Measurements from ENCODE around the gene ELF2.
"Not testable (repeated sequence)": the region's sequence is repeated elsewhere in the genome, so short reads cannot be mapped to it uniquely, and the experiment has no call there.

ELF2 gene

GRCh38 chr4:139077567-139078355 lies 99.3 kb downstream of the ELF2 start:
- no peak for DNase-seq (ENCODE audit: low read depth)

- DNase-seq (ENCODE audit: low read depth): no peak
Observed at GRCh38 chr4:139076016-139076744, 100.8 kb downstream of the ELF2 start.

- DNase-seq (ENCODE audit: low read depth): no peak
Observed at GRCh38 chr4:139060591-139060990, 116.4 kb downstream of the ELF2 start.

- not testable (repeated sequence) for DNase-seq (ENCODE audit: low read depth)
Observed at GRCh38 chr4:139059026-139059425, 118.0 kb downstream of the ELF2 start.

GRCh38 chr4:139054791-139055505 lies 122.1 kb downstream of the ELF2 start:
- DNase-seq (ENCODE audit: low read depth): peak; percentile 30

- no peak for DNase-seq (ENCODE audit: low read depth)
Observed at GRCh38 chr4:139053909-139054308, 123.1 kb downstream of the ELF2 start.

GRCh38 chr4:139050446-139050845 lies 126.6 kb downstream of the ELF2 start:
- no peak for DNase-seq (ENCODE audit: low read depth)

- DNase-seq (ENCODE audit: low read depth): no peak
Observed at GRCh38 chr4:139048026-139048425, 129.0 kb downstream of the ELF2 start.

GRCh38 chr4:139044291-139044690 lies 132.7 kb downstream of the ELF2 start:
- no peak for DNase-seq (ENCODE audit: low read depth)

- no peak for DNase-seq (ENCODE audit: low read depth)
Observed at GRCh38 chr4:139042981-139043460, 134.0 kb downstream of the ELF2 start.

GRCh38 chr4:139038874-139039443 lies 138.1 kb downstream of the ELF2 start:
- no peak for DNase-seq (ENCODE audit: low read depth)

- no peak for DNase-seq (ENCODE audit: low read depth)
Observed at GRCh38 chr4:139036885-139037284, 140.1 kb downstream of the ELF2 start.

GRCh38 chr4:139035650-139036049 lies 141.4 kb downstream of the ELF2 start:
- no peak for DNase-seq (ENCODE audit: low read depth)

- DNase-seq (ENCODE audit: low read depth): peak; percentile 52
Observed at GRCh38 chr4:139030614-139031235, 146.3 kb downstream of the ELF2 start.

GRCh38 chr4:139029866-139030363 lies 147.1 kb downstream of the ELF2 start:
- not testable (repeated sequence) for DNase-seq (ENCODE audit: low read depth)

- no peak for DNase-seq (ENCODE audit: low read depth)
Observed at GRCh38 chr4:139028191-139028661, 148.8 kb downstream of the ELF2 start.

GRCh38 chr4:139027776-139028175 lies 149.2 kb downstream of the ELF2 start:
- DNase-seq (ENCODE audit: low read depth): no peak

GRCh38 chr4:139025841-139026240 lies 151.2 kb downstream of the ELF2 start:
- DNase-seq (ENCODE audit: low read depth): no peak

- no peak for DNase-seq (ENCODE audit: low read depth)
Observed at GRCh38 chr4:139024686-139025085, 152.3 kb downstream of the ELF2 start.

GRCh38 chr4:139022835-139023234 lies 154.2 kb downstream of the ELF2 start:
- no peak for DNase-seq (ENCODE audit: low read depth)

- not testable (repeated sequence) for DNase-seq (ENCODE audit: low read depth)
Observed at GRCh38 chr4:139021071-139021470, 155.9 kb downstream of the ELF2 start.

All from HS-27A (cell line).